GM18907 (cell line): ENCODE data around the gene ENOX2.
"Not testable (repeated sequence)": the region's sequence is repeated elsewhere in the genome, so short reads cannot be mapped to it uniquely, and the experiment has no call there.

Experiments
- ATAC-seq: cut with Tn5 transposase; IDR thresholded peaks from one replicate; pipeline ENCODE4 v1.9.1; 2021; ENCODE audit warnings: mild to moderate bottlenecking, moderate library complexity; ENCODE audit not compliant: unreplicated experiment

The ENOX2 gene

GRCh38 chrX:130902783-130903613 is at the start of gene ENOX2:
TSS of gene ENOX2 (minus strand) at chrX:130903209. CDS start at chrX:130703216, 199,993 bp downstream.
- peak; percentile 98 for ATAC-seq

- ATAC-seq = peak; percentile 89
These were observed 49.4 kb upstream of the ENOX2 start for GRCh38 chrX:130952266-130953043.

- ATAC-seq = no peak
These were observed 41.2 kb upstream of the ENOX2 start for GRCh38 chrX:130944230-130944629.

GRCh38 chrX:130937101-130937500 is 34.1 kb upstream of the ENOX2 start:
- ATAC-seq = no peak

GRCh38 chrX:130933358-130933757 is 30.3 kb upstream of the ENOX2 start:
- no peak for ATAC-seq

GRCh38 chrX:130920405-130920804 is 17.4 kb upstream of the ENOX2 start:
- ATAC-seq = not testable (repeated sequence)

- not testable (repeated sequence) for ATAC-seq
These were observed 16.7 kb upstream of the ENOX2 start for GRCh38 chrX:130919676-130920075.

GRCh38 chrX:130918498-130918897 is 15.5 kb upstream of the ENOX2 start:
- ATAC-seq = not testable (repeated sequence)

- peak; percentile 83 for ATAC-seq
These were observed 13.8 kb upstream of the ENOX2 start for GRCh38 chrX:130916636-130917422.

GRCh38 chrX:130915302-130915701 is 12.3 kb upstream of the ENOX2 start:
- no peak for ATAC-seq

- no peak for ATAC-seq
These were observed 6.6 kb upstream of the ENOX2 start for GRCh38 chrX:130909469-130910136.

GRCh38 chrX:130906776-130907175 is 3.8 kb upstream of the ENOX2 start:
- no peak for ATAC-seq

GRCh38 chrX:130902446-130902782 is 595 bp downstream of the ENOX2 start:
- peak; percentile 0 for ATAC-seq

- no peak for ATAC-seq
These were observed 6.1 kb downstream of the ENOX2 start for GRCh38 chrX:130896802-130897501.

GRCh38 chrX:130896026-130896425 is 7.0 kb downstream of the ENOX2 start:
- no peak for ATAC-seq

- ATAC-seq = no peak
These were observed 7.7 kb downstream of the ENOX2 start for GRCh38 chrX:130895299-130895698.

- ATAC-seq = no peak
These were observed 9.5 kb downstream of the ENOX2 start for GRCh38 chrX:130893356-130894085.

- no peak for ATAC-seq
These were observed 15.6 kb downstream of the ENOX2 start for GRCh38 chrX:130887376-130887775.

GRCh38 chrX:130885996-130886395 is 17.0 kb downstream of the ENOX2 start:
- no peak for ATAC-seq
